Loucy (cell line): ENCODE measurements around the gene ODF2L.

Source experiments
- CTCF ChIP-seq: fragments of 200-600 bp; sonication (generic); conservative IDR thresholded peaks from 2 replicates; pipeline ENCODE4 v1.5.1; 2014; ENCODE audit warnings: mild to moderate bottlenecking, antibody characterized with exemption, low read length
- EZH2phosphoT487 ChIP-seq: fragments of 200-600 bp; IDR thresholded peaks from 2 replicates; pipeline ENCODE4 v1.6.1; 2018; ENCODE audit warnings: antibody characterized with exemption, mild to moderate bottlenecking, moderate library complexity, borderline replicate concordance

GRCh38 chr1:86441997-86442396, 45.9 kb upstream of the ODF2L start:
- TF ChIP-seq CTCF: no peak
- TF ChIP-seq EZH2phosphoT487: no peak
